ENCODE results near the gene CPEB3. TPM values are rescaled to one million over a fixed set of nuclear protein-coding genes. Genes with fewer than 3 reads are reported as not detected.
"Not testable (repeated sequence)": the region's sequence is repeated elsewhere in the genome, so short reads cannot be mapped to it uniquely, and the experiment has no call there.

The CPEB3 gene
- polyA plus RNA-seq, 4 donors: 1.5 to 3.7 (median 1.7) TPM

GRCh38 chr10:92025340-92025739 lies 265.5 kb downstream of the CPEB3 start:
- not testable (repeated sequence) for DNase-seq

GRCh38 chr10:92024700-92025099 lies 266.2 kb downstream of the CPEB3 start:
- 93 to 95% (median 94%) methylated on average over 4 of the region's 4 CpGs for WGBS, 3 donors
- Histone ChIP-seq H3K36me3 (ENCODE audit: control insufficient read depth in 3 of 3, insufficient read depth in 2 of 3, low read depth in 1 of 3, low read length in 3 of 3) (peaks cover 8 to 25% (median 18%) of the 10 kb centered on the region in 3 donors), H3K27me3 (ENCODE audit: control insufficient read depth in 3 of 3, insufficient read depth in 3 of 3, low read length in 3 of 3) (no peaks in the 10 kb centered on the region), H3K27ac (ENCODE audit: low read depth in 1 of 3, low read length in 2 of 3) (no peak overlapping the region), H3K9me3 (ENCODE audit: control insufficient read depth in 2 of 2, insufficient read depth in 1 of 2, low read depth in 1 of 2, low read length in 1 of 2) (no peaks in the 10 kb centered on the region), H3K4me3 (ENCODE audit: low read depth in 1 of 3, low read length in 3 of 3) (no peak overlapping the region), H3K4me1 (ENCODE audit: control insufficient read depth in 3 of 3, insufficient read depth in 2 of 3, low read depth in 1 of 3, low read length in 2 of 3) (no peaks in the 10 kb centered on the region)
- FAIRE-seq: no peak
- no peak for DNase-seq

More at GRCh38 chr10:92025340-92025739, 265.5 kb downstream of the CPEB3 start:
- not testable (repeated sequence) for H3K27me3 ChIP-seq (ENCODE audit: control insufficient read depth in 3 of 3, insufficient read depth in 3 of 3, low read length in 3 of 3); H3K4me3 ChIP-seq (ENCODE audit: low read depth in 1 of 3, low read length in 3 of 3); FAIRE-seq; H3K4me1 ChIP-seq (ENCODE audit: control insufficient read depth in 3 of 3, insufficient read depth in 2 of 3, low read depth in 1 of 3, low read length in 2 of 3); H3K9me3 ChIP-seq (ENCODE audit: control insufficient read depth in 2 of 2, insufficient read depth in 1 of 2, low read depth in 1 of 2, low read length in 1 of 2); H3K27ac ChIP-seq (ENCODE audit: low read depth in 1 of 3, low read length in 2 of 3)
- 95 to 99% (median 98%) methylated on average over 3 of the region's 3 CpGs for WGBS, 3 donors
- H3K36me3 ChIP-seq (ENCODE audit: control insufficient read depth in 3 of 3, insufficient read depth in 2 of 3, low read depth in 1 of 3, low read length in 3 of 3): peaks cover 8 to 23% (median 18%) of the 10 kb centered on the region in 3 donors

- Histone ChIP-seq H3K36me3 (ENCODE audit: control insufficient read depth in 3 of 3, insufficient read depth in 2 of 3, low read depth in 1 of 3, low read length in 3 of 3) (peaks cover 9 to 20% (median 16%) of the 10 kb centered on the region in 3 donors), H3K4me1 (ENCODE audit: control insufficient read depth in 3 of 3, insufficient read depth in 2 of 3, low read depth in 1 of 3, low read length in 2 of 3) (no peaks in the 10 kb centered on the region), H3K27me3 (ENCODE audit: control insufficient read depth in 3 of 3, insufficient read depth in 3 of 3, low read length in 3 of 3) (no peaks in the 10 kb centered on the region), H3K9me3 (ENCODE audit: control insufficient read depth in 2 of 2, insufficient read depth in 1 of 2, low read depth in 1 of 2, low read length in 1 of 2) (no peaks in the 10 kb centered on the region), H3K27ac (ENCODE audit: low read depth in 1 of 3, low read length in 2 of 3) (no peak overlapping the region), H3K4me3 (ENCODE audit: low read depth in 1 of 3, low read length in 3 of 3) (no peak overlapping the region)
- DNase-seq (no peak), FAIRE-seq (no peak)
- WGBS, 3 donors: 72 to 89% (median 84%) methylated on average over 1 of the region's 1 CpG
Observed at GRCh38 chr10:92014620-92015019, 276.3 kb downstream of the CPEB3 start.

- no peak overlapping the region for H3K27ac ChIP-seq (ENCODE audit: low read depth in 1 of 3, low read length in 2 of 3)
- no peaks in the 10 kb centered on the region for H3K27me3 ChIP-seq (ENCODE audit: control insufficient read depth in 3 of 3, insufficient read depth in 3 of 3, low read length in 3 of 3)
- no peak for FAIRE-seq
- 89 to 93% (median 91%) methylated on average over 2 of the region's 2 CpGs for WGBS, 3 donors
- no peaks in the 10 kb centered on the region for H3K4me1 ChIP-seq (ENCODE audit: control insufficient read depth in 3 of 3, insufficient read depth in 2 of 3, low read depth in 1 of 3, low read length in 2 of 3)
- no peaks in the 10 kb centered on the region for H3K9me3 ChIP-seq (ENCODE audit: control insufficient read depth in 2 of 2, insufficient read depth in 1 of 2, low read depth in 1 of 2, low read length in 1 of 2)
- peak in 1 of 2 donors; percentile 4 for DNase-seq
- peaks cover 4 to 18% (median 17%) of the 10 kb centered on the region in 3 donors for H3K36me3 ChIP-seq (ENCODE audit: control insufficient read depth in 3 of 3, insufficient read depth in 2 of 3, low read depth in 1 of 3, low read length in 3 of 3)
- no peak overlapping the region for H3K4me3 ChIP-seq (ENCODE audit: low read depth in 1 of 3, low read length in 3 of 3)
Observed at GRCh38 chr10:92011560-92012214, 279.2 kb downstream of the CPEB3 start.

GRCh38 chr10:92010047-92010735 lies 280.7 kb downstream of the CPEB3 start:
- Histone ChIP-seq H3K36me3 (ENCODE audit: control insufficient read depth in 3 of 3, insufficient read depth in 2 of 3, low read depth in 1 of 3, low read length in 3 of 3) (peaks cover 4 to 19% (median 15%) of the 10 kb centered on the region in 3 donors), H3K4me3 (ENCODE audit: low read depth in 1 of 3, low read length in 3 of 3) (no peak overlapping the region), H3K9me3 (ENCODE audit: control insufficient read depth in 2 of 2, insufficient read depth in 1 of 2, low read depth in 1 of 2, low read length in 1 of 2) (no peaks in the 10 kb centered on the region), H3K27me3 (ENCODE audit: control insufficient read depth in 3 of 3, insufficient read depth in 3 of 3, low read length in 3 of 3) (no peaks in the 10 kb centered on the region), H3K27ac (ENCODE audit: low read depth in 1 of 3, low read length in 2 of 3) (no peak overlapping the region), H3K4me1 (ENCODE audit: control insufficient read depth in 3 of 3, insufficient read depth in 2 of 3, low read depth in 1 of 3, low read length in 2 of 3) (no peaks in the 10 kb centered on the region)
- DNase-seq (no peak), FAIRE-seq (no peak)

GRCh38 chr10:92009445-92009844 lies 281.4 kb downstream of the CPEB3 start:
- no peaks in the 10 kb centered on the region for H3K4me1 ChIP-seq (ENCODE audit: control insufficient read depth in 3 of 3, insufficient read depth in 2 of 3, low read depth in 1 of 3, low read length in 2 of 3)
- H3K27ac ChIP-seq (ENCODE audit: low read depth in 1 of 3, low read length in 2 of 3): no peak overlapping the region
- DNase-seq (no peak), FAIRE-seq (no peak)
- 94 to 100% (median 100%) methylated on average over 1 of the region's 1 CpG for WGBS, 3 donors
- no peak overlapping the region for H3K4me3 ChIP-seq (ENCODE audit: low read depth in 1 of 3, low read length in 3 of 3)
- H3K9me3 ChIP-seq (ENCODE audit: control insufficient read depth in 2 of 2, insufficient read depth in 1 of 2, low read depth in 1 of 2, low read length in 1 of 2): peaks cover 0 to 2% of the 10 kb centered on the region in 2 donors
- H3K27me3 ChIP-seq (ENCODE audit: control insufficient read depth in 3 of 3, insufficient read depth in 3 of 3, low read length in 3 of 3): no peaks in the 10 kb centered on the region
- peaks cover 4 to 20% (median 15%) of the 10 kb centered on the region in 3 donors for H3K36me3 ChIP-seq (ENCODE audit: control insufficient read depth in 3 of 3, insufficient read depth in 2 of 3, low read depth in 1 of 3, low read length in 3 of 3)

- Histone ChIP-seq H3K27me3 (ENCODE audit: control insufficient read depth in 3 of 3, insufficient read depth in 3 of 3, low read length in 3 of 3) (no peaks in the 10 kb centered on the region), H3K36me3 (ENCODE audit: control insufficient read depth in 3 of 3, insufficient read depth in 2 of 3, low read depth in 1 of 3, low read length in 3 of 3) (peaks cover 4 to 17% (median 6%) of the 10 kb centered on the region in 3 donors), H3K4me3 (ENCODE audit: low read depth in 1 of 3, low read length in 3 of 3) (no peak overlapping the region), H3K4me1 (ENCODE audit: control insufficient read depth in 3 of 3, insufficient read depth in 2 of 3, low read depth in 1 of 3, low read length in 2 of 3) (no peaks in the 10 kb centered on the region), H3K9me3 (ENCODE audit: control insufficient read depth in 2 of 2, insufficient read depth in 1 of 2, low read depth in 1 of 2, low read length in 1 of 2) (peaks cover 0 to 6% of the 10 kb centered on the region in 2 donors), H3K27ac (ENCODE audit: low read depth in 1 of 3, low read length in 2 of 3) (no peak overlapping the region)
- 93 to 97% (median 96%) methylated on average over 1 of the region's 1 CpG for WGBS, 3 donors
- DNase-seq (no peak), FAIRE-seq (peak; percentile 10)
Observed at GRCh38 chr10:92005978-92006377, 284.9 kb downstream of the CPEB3 start.

GRCh38 chr10:92003258-92003657 lies 287.6 kb downstream of the CPEB3 start:
- Histone ChIP-seq H3K4me3 (ENCODE audit: low read depth in 1 of 3, low read length in 3 of 3) (no peak overlapping the region), H3K27me3 (ENCODE audit: control insufficient read depth in 3 of 3, insufficient read depth in 3 of 3, low read length in 3 of 3) (no peaks in the 10 kb centered on the region), H3K4me1 (ENCODE audit: control insufficient read depth in 3 of 3, insufficient read depth in 2 of 3, low read depth in 1 of 3, low read length in 2 of 3) (no peaks in the 10 kb centered on the region), H3K36me3 (ENCODE audit: control insufficient read depth in 3 of 3, insufficient read depth in 2 of 3, low read depth in 1 of 3, low read length in 3 of 3) (peaks cover 0 to 23% (median 2%) of the 10 kb centered on the region in 3 donors), H3K27ac (ENCODE audit: low read depth in 1 of 3, low read length in 2 of 3) (no peak overlapping the region), H3K9me3 (ENCODE audit: control insufficient read depth in 2 of 2, insufficient read depth in 1 of 2, low read depth in 1 of 2, low read length in 1 of 2) (peaks cover 0 to 7% of the 10 kb centered on the region in 2 donors)
- FAIRE-seq: no peak
- no peak for DNase-seq
- 86 to 95% (median 89%) methylated on average over 2 of the region's 2 CpGs for WGBS, 3 donors

Data from small intestine (tissue), 7 donors.